Hematopoietic multipotent progenitor cell (in vitro differentiated cells): ENCODE data around the gene HMCN2. TPM values are rescaled to one million over a fixed set of nuclear protein-coding genes. Genes with fewer than 3 reads are reported as not detected.

ENCODE experiments used
- DNase-seq, 3 donors: peaks; one replicate each; pipeline ENCODE4 v3.0.0-alpha.2; 2011 to 2015; ENCODE audit warnings: low read depth in 2 of 3, low spot score in 2 of 3
- total RNA-seq: library from RNA; depleted of rRNA; stranded (reverse); fragments of >200 nt; gene quantifications from one replicate; pipeline ENCODE4 v1.2.3, GENCODE V29; 2012

Gene HMCN2
- total RNA-seq, 1 donor = under 0.01 TPM

GRCh38 chr9:130288926-130289690, 23.5 kb downstream of the HMCN2 start:
- no peak for DNase-seq

DNA sequence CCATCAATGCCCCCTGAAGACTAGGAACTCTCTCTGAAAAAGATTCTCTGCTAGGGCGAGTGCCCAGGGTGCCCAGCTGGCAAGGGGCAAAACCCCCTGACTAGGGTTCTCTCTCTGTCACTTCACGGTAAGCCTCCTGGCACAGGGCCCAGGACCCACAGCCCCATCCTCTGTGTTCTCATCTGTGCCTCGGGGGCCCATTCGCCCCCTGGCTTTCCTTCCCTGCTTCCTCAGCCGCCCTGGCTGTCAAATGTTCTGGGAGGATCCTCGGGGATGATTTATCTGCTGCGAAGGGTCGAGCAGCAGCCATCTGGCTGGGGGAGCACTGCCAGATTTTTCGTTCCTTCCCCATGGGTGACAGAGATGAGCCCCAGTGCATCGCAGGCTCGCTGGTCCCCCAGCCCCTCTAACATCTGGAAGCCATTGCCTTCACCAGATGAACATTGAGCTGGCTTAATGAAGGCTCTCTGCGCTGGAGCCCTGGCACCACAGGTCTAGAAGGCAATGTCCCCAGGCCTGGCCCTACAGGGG, 24.2 kb downstream of the HMCN2 start:
- no peak for DNase-seq

DNA sequence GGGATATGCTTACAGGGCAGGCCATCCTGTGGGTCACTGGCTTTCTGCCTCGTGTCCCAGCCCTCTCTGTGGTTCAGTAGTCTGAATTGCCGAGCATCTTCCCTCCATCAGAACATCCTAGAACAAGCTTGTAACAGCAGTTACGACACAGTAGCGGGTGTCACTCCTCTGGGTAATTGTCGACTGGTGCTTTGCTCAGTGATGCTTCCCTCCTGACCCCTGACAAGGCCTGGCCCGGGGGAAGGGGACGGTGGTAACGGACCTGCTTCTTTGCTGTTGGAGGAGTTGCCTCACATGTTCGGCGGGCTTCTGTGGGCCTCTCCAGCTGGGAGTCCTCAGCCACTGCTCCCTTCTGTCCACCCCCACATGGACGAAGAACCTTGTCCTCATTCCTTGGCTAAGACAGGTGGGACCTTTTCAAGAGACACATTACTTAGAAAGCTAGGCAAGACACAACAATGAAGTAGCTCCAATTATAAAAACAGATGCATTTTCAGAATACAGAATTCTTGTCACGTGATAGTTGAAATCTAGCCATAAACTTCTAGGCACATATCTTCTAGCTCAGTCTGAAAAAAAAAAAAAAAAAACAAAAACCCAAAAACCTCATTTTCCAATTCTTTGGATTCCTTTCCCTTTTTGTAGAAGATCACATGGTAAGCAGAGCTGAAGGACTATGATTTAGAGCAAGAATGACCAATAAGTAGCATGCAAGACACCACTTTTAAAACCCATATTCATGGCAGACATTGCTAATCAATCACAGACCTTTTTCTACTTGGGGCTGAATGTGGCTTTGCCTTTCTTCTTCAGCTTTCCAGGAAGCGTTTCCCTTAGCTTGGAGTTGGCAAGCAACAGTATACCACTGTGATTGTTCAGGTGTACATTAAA, 25.0 kb downstream of the HMCN2 start:
- DNase-seq = no peak

DNA sequence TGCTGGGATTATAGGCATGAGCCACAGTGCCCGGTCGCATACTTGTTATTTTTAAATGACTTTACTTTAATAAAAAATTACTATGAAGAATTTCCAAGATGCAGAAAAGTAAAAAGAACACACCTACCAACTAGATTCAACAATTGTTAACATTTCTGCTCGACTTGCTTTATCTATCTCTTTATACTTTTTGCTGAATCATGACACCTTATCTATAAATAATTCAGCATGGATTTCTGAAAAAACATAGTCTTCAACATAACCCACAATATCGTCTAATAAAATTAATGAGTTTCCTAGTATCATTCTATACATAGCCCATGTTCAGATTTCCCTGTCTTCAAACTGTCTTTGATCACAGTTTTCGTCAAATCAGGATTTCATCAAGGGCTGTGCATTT, 25.9 kb downstream of the HMCN2 start:
- no peak for DNase-seq

DNA sequence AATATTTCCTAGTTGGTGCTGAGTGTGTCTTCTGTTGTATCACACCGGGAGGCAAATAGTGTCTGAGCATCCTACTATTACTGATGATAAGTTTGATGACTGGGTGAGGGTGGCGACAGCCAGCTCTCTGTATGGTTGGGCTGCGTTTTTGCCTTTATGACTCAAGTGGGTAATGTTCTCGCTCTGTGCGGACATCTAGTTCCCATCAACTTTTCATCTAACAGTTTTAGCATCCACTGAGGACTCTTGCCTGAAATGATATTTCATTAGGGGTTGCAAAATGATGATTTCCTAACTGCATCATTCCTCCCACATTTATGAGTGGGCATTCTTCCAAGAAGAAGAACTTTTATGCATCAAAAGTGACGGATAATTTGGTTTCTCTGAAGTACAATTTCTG, 26.5 kb downstream of the HMCN2 start:
- no peak for DNase-seq

- DNase-seq = no peak
Measured at GRCh38 chr9:130294664-130295063, 29.1 kb downstream of the HMCN2 start.

GRCh38 chr9:130295431-130295830, 29.9 kb downstream of the HMCN2 start:
- DNase-seq = no peak

GRCh38 chr9:130295945-130296782, 30.6 kb downstream of the HMCN2 start:
- no peak for DNase-seq

- DNase-seq = no peak
Measured at GRCh38 chr9:130296783-130297055, 31.2 kb downstream of the HMCN2 start.

GRCh38 chr9:130297371-130297770, 31.8 kb downstream of the HMCN2 start:
- DNase-seq = no peak

DNA sequence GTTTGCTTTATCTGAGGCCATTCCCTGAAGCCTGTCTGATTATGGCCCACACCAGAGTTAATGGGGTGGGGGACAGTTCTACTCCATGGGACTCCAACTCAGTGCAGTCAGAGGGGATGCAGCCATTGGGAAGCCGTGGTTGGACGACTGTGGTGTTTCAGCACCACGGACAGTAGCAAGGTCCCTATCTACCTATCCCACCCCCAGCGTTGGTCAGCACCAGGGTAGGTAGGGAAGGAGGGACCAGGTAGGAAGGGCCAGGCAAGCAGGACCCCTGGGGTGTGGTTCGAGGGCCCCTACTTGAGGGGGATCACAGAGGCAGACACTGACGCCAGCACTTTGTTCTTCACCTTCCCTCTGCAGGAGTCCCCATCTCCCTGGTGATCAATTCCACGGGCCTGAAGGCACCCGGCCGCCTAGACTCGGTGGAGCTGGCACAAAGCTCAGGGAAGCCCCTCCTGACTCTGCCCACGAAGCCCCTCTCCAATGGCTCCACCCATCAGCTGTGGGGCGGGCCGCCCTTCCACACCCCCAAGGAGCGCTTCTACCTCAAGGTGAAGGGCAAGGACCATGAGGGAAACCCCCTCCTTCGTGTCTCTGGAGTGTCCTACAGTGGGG, 33.2 kb downstream of the HMCN2 start:
- peak in 2 of 3 donors; percentile 7 to 36 for DNase-seq

DNA sequence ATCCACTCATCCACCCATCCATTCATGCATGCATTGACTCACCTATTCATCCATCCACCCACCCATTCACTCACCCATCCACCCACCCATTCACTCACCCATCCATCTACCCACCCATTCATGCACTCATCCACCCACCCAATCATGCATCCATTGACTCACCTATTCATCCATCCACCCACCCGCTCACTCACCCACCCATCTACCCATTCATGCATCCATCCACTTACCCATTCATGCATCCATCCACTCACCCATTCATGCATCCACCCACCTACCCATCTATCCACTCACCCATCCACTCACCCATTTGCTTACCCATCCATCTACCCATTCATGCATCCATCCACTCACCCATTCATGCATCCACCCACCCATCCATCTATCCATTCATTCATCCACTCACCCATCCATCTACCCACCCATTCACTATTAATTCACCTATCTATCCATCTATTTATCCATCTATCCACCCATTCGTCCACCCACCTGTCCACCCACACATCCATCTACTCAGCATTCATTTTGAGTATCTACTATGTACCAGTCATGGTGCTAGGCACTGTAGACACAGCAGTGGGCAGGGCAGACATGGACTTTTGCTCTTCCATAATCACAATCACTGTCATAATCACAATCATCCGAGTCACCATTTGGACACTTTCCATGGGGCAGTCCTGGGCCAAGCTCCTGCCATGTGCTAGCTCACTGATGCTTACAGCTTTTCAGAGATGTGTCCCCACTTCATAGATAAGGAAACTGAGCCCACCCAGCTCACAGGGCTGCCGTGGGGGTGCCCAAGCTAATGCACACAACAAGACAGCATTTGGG, 34.4 kb downstream of the HMCN2 start:
- DNase-seq = no peak

DNA sequence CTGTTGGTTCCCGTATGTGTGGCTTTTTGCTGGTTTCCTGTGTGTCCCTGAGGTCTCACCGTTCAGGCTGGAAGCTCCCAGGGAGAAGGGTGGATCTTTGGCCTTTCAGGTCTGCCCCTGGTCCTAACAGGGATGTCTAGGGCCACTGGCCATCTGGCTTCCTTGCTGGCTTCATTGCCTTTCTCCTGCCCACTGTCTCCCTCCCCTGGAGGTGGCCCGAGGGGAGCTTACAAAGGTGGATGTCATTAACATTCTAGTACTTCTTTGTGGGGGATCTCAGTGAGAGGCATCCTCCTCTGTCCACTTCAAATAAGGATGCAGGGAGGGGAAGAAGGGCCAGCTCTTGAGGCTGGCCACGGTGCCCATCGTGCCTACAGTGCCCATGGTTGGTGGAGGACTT, 35.2 kb downstream of the HMCN2 start:
- no peak for DNase-seq

GRCh38 chr9:130301483-130302286, 36.1 kb downstream of the HMCN2 start:
- DNase-seq = no peak

DNA sequence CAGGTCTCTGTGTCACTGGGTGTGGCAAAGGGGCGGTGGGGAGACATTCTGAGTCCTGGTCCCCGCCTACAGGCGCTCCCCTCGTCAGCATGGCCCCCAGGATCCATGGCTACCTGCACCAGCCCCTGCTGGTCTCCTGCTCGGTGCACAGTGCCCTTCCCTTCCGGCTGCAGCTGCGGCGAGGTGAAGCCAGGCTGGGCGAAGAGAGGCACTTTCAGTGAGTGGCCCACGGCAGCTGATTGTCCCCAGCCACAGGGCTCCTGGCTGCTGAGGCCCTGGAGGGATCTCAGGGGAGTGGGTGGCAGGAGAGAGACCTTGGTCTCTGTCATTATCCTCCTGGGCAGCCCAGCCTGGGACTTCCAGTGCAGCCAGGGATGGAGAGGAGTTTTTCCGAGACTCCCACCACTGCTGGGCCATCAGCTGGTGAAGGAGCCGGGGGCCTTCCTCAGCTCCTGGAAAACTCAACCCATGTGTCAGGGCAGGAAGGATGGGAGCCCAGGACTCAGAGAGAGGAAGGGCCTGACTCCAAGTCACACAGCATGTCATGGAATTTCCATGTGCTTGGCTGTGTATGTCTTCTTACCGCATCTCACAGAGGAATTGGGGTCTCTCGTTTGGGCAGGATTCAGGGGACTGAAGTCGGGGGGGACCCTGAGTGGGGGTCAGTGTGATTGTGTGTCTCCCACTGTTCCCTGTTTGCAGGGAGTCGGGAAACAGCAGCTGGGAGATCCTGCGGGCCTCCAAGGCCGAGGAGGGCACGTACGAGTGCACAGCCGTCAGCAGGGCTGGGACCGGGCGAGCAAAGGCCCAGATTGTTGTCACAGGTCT, 37.4 kb downstream of the HMCN2 start:
- DNase-seq = no peak

- DNase-seq = no peak
Measured at GRCh38 chr9:130303613-130304055, 38.1 kb downstream of the HMCN2 start.

- DNase-seq = no peak
Measured at GRCh38 chr9:130304116-130304515, 38.6 kb downstream of the HMCN2 start.

- DNase-seq = no peak
Measured at GRCh38 chr9:130304643-130305042, 39.1 kb downstream of the HMCN2 start.
